COR-L47 (cell line): Measurements from ENCODE around the gene DHX32.
"Not testable (repeated sequence)": the region's sequence is repeated elsewhere in the genome, so short reads cannot be mapped to it uniquely, and the experiment has no call there.

ENCODE experiments used
- DNase-seq: peaks from one replicate; lab custom pipeline; 2025; lab: John Stamatoyannopoulos, UW

Gene DHX32

GRCh38 chr10:125881192-125881591 is at the start of gene DHX32:
DHX32 (minus strand) TSS chr10:125881292; CDS start chr10:125880824, 468 bp downstream.
- no peak for DNase-seq

GRCh38 chr10:125929618-125930017 is 48.5 kb upstream of the DHX32 start:
- DNase-seq, result no peak

- DNase-seq, result no peak
These were observed 48.0 kb upstream of the DHX32 start for GRCh38 chr10:125928928-125929585.

GRCh38 chr10:125927265-125927664 is 46.2 kb upstream of the DHX32 start:
- not testable (repeated sequence) for DNase-seq

- DNase-seq, result no peak
These were observed 45.2 kb upstream of the DHX32 start for GRCh38 chr10:125926247-125926646.

- DNase-seq, result no peak
These were observed 44.3 kb upstream of the DHX32 start for GRCh38 chr10:125925262-125925834.

- not testable (repeated sequence) for DNase-seq
These were observed 40.7 kb upstream of the DHX32 start for GRCh38 chr10:125921643-125922306.

- not testable (repeated sequence) for DNase-seq
These were observed 36.7 kb upstream of the DHX32 start for GRCh38 chr10:125917704-125918361.

- DNase-seq, result no peak
These were observed 35.9 kb upstream of the DHX32 start for GRCh38 chr10:125916977-125917376.

GRCh38 chr10:125913277-125913676 is 32.2 kb upstream of the DHX32 start:
- DNase-seq, result not testable (repeated sequence)

- no peak for DNase-seq
These were observed 30.9 kb upstream of the DHX32 start for GRCh38 chr10:125911990-125912389.

- DNase-seq, result no peak
These were observed 30.1 kb upstream of the DHX32 start for GRCh38 chr10:125911145-125911544.

- DNase-seq, result not testable (repeated sequence)
These were observed 28.4 kb upstream of the DHX32 start for GRCh38 chr10:125909491-125909890.

GRCh38 chr10:125908813-125909212 is 27.7 kb upstream of the DHX32 start:
- not testable (repeated sequence) for DNase-seq

GRCh38 chr10:125907598-125907997 is 26.5 kb upstream of the DHX32 start:
- DNase-seq, result not testable (repeated sequence)

GRCh38 chr10:125905069-125905994 is 24.2 kb upstream of the DHX32 start:
- DNase-seq, result not testable (repeated sequence)

GRCh38 chr10:125903135-125903640 is 22.1 kb upstream of the DHX32 start:
- DNase-seq, result not testable (repeated sequence)

- not testable (repeated sequence) for DNase-seq
These were observed 19.9 kb upstream of the DHX32 start for GRCh38 chr10:125900963-125901362.

- DNase-seq, result not testable (repeated sequence)
These were observed 16.2 kb upstream of the DHX32 start for GRCh38 chr10:125897317-125897716.

GRCh38 chr10:125896088-125896934 is 15.2 kb upstream of the DHX32 start, which contains the start of gene FANK1:
FANK1 (plus strand) TSS chr10:125896564; CDS start chr10:125896643, 79 bp downstream.
- DNase-seq, result peak; percentile 29
